SK-N-SH (cell line): ENCODE data around the gene TXNDC17.

Source experiments
- CHD2 ChIP-seq: fragments of 150-350 bp; IDR thresholded peaks from 2 replicates; pipeline ENCODE4 v1.6.1; 2018; ENCODE audit warnings: low read length; ENCODE audit not compliant: partially characterized antibody
- CTCF ChIP-seq: fragments of 200-600 bp; sonication (generic); IDR thresholded peaks from 2 replicates; pipeline ENCODE4 v1.6.1; 2017; ENCODE audit warnings: antibody characterized with exemption, mild to moderate bottlenecking, moderate library complexity
- EZH2phosphoT487 ChIP-seq: fragments of 200-600 bp; sonication (generic); IDR thresholded peaks from 2 replicates; pipeline ENCODE4 v1.6.1; 2017; ENCODE audit warnings: low read depth, mixed run types, mild to moderate bottlenecking, antibody characterized with exemption, moderate library complexity, borderline replicate concordance
- MAX ChIP-seq: IDR thresholded peaks from 2 replicates; pipeline ENCODE4 v1.4.0; 2012; ENCODE audit warnings: low read depth
- RXRA ChIP-seq: IDR thresholded peaks from 2 replicates; pipeline ENCODE4 v1.4.0; 2012; ENCODE audit warnings: low read depth, mild to moderate bottlenecking, borderline replicate concordance
- SIN3A ChIP-seq: IDR thresholded peaks from 2 replicates; pipeline ENCODE4 v1.6.1; 2012; ENCODE audit warnings: low read depth, mild to moderate bottlenecking, low read length, moderate library complexity, borderline replicate concordance
- SMC3 ChIP-seq: IDR thresholded peaks from 2 replicates; pipeline ENCODE4 v1.6.1; 2012; ENCODE audit warnings: low read depth, low read length, improper control_type of control experiment
- TAF1 ChIP-seq: IDR thresholded peaks from 2 replicates; pipeline ENCODE4 v1.6.1; 2012; ENCODE audit warnings: low read depth, mild to moderate bottlenecking, low read length, moderate library complexity, borderline replicate concordance
- USF1 ChIP-seq: IDR thresholded peaks from 2 replicates; pipeline ENCODE4 v1.4.0; 2012; ENCODE audit warnings: low read depth, borderline replicate concordance
- TF ChIP-seq, protein P1 (sequence below): fragments of 150-350 bp; IDR thresholded peaks from 2 replicates; pipeline ENCODE4 v1.6.1; 2017; ENCODE audit warnings: antibody characterized with exemption, low read length, low read depth, borderline replicate concordance

- TF ChIP-seq CTCF (no peak), SMC3 (no peak), MAX (no peak), CHD2 (no peak), USF1 (no peak), SIN3A (no peak), TAF1 (no peak), RXRA (no peak), EZH2phosphoT487 (no peak)
- TF ChIP-seq, protein P1, sequence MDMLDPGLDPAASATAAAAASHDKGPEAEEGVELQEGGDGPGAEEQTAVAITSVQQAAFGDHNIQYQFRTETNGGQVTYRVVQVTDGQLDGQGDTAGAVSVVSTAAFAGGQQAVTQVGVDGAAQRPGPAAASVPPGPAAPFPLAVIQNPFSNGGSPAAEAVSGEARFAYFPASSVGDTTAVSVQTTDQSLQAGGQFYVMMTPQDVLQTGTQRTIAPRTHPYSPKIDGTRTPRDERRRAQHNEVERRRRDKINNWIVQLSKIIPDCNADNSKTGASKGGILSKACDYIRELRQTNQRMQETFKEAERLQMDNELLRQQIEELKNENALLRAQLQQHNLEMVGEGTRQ: no peak
Observed at GRCh38 chr17:6682339-6682738, 41.5 kb downstream of the TXNDC17 start.
